Ishikawa (cell line): ENCODE results near the gene NCF2.

Experiments used
- CEBPB ChIP-seq: IDR thresholded peaks from 2 replicates; pipeline ENCODE4 v1.6.1; 2012
- CREB1 ChIP-seq: IDR thresholded peaks from 2 replicates; pipeline ENCODE4 v1.6.1; 2012; ENCODE audit warnings: low read depth
- EGR1 ChIP-seq: IDR thresholded peaks from 2 replicates; pipeline ENCODE4 v1.6.1; 2012
- EP300 ChIP-seq: IDR thresholded peaks from 2 replicates; pipeline ENCODE4 v1.6.1; 2012; ENCODE audit warnings: borderline replicate concordance
- FOXM1 ChIP-seq: IDR thresholded peaks from 2 replicates; pipeline ENCODE4 v1.6.1; 2012; ENCODE audit warnings: low read depth, borderline replicate concordance
- MAX ChIP-seq: IDR thresholded peaks from 2 replicates; pipeline ENCODE4 v1.6.1; 2012
- NFIC ChIP-seq: IDR thresholded peaks from 2 replicates; pipeline ENCODE4 v1.6.1; 2012
- RAD21 ChIP-seq: IDR thresholded peaks from 2 replicates; pipeline ENCODE4 v1.6.1; 2012; ENCODE audit warnings: low read depth
- REST ChIP-seq: IDR thresholded peaks from 2 replicates; pipeline ENCODE4 v1.6.1; 2012; ENCODE audit warnings: low read depth, mild to moderate bottlenecking
- TAF1 ChIP-seq: IDR thresholded peaks from 2 replicates; pipeline ENCODE4 v1.6.1; 2012; ENCODE audit warnings: low read depth, mild to moderate bottlenecking
- TCF12 ChIP-seq: IDR thresholded peaks from 2 replicates; pipeline ENCODE4 v1.6.1; 2012; ENCODE audit warnings: low read depth
- TEAD4 ChIP-seq: IDR thresholded peaks from 2 replicates; pipeline ENCODE4 v1.6.1; 2012
- USF1 ChIP-seq: IDR thresholded peaks from 2 replicates; pipeline ENCODE4 v1.6.1; 2012
- YY1 ChIP-seq: IDR thresholded peaks from 2 replicates; pipeline ENCODE4 v1.6.1; 2012; ENCODE audit warnings: low read depth
- ZBTB7A ChIP-seq: IDR thresholded peaks from 2 replicates; pipeline ENCODE4 v1.6.1; 2012; ENCODE audit warnings: low read depth

The NCF2 gene

GRCh38 chr1:183569801-183570200 is 20.5 kb downstream of the NCF2 start:
- TF ChIP-seq EGR1 (no peak), EP300 (no peak)

DNA sequence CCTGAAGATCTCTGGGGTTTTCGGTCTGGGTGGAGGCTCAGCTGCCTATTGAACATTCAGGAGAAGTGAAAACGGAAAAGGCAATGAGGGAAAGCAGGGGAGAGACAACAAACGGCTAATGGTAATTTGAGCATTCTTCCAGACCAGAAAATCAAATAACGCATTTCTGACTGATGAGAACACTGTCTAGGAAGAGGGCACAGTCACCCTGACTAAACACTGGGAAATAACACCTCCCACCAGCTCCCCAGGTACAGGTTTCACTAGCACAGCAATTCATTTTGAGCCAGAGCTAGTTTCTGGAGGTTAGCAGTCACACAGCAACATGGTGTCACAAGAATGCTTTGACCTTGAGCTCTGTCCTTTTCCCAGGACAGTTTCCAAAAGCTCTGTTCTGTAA is 21.1 kb downstream of the NCF2 start:
- TF ChIP-seq ZBTB7A (no peak), CEBPB (no peak), EGR1 (no peak), CREB1 (no peak), TCF12 (no peak), USF1 (no peak), REST (no peak), MAX (no peak), RAD21 (no peak), FOXM1 (no peak), NFIC (no peak), YY1 (no peak), TAF1 (no peak), TEAD4 (no peak), EP300 (no peak)

DNA sequence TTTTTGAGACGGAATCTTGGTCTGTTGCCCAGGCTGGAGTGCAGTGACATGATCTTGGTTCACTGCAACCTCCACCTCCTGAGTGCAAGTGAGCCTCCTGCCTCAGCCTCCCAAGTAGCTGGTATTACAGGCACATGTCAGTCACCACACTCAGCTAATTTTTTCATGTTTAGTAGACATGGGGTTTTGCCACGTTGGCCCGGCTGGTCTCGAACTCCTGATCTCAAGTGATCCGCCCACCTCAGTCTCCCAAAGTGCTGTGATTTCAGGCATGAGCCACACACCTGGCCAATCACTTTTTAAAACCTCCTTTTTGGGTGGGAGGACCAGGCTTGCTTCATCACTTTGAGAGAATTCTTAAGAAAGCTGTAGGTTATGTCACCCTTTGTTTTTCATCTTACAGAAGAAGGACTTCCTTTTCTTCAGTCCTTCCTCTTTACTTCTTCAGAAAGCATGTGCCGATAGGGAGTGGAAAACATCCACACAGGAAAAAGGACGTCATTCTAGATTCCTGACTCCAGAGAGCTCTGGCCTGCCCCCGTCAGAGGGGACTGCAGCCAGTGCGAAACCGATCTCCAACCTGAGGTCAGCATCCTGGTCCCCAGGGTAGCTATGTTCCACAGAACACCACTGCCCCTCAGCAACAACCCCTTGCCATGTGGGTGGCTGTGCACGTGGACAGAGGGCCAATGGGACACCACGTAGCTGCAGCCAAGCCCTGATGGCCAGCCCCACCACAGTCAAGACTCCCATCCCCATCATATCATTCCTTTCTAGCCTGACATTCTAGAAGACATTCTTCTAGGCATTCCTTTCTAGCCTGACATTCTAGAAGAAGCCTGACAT is 21.9 kb downstream of the NCF2 start:
- no peak for TF ChIP-seq YY1

- TF ChIP-seq YY1 (no peak), EP300 (no peak), TEAD4 (no peak), FOXM1 (no peak), NFIC (peak; percentile 65), USF1 (peak; percentile 85)
Observed at GRCh38 chr1:183567584-183567983, 22.7 kb downstream of the NCF2 start.

- TF ChIP-seq EGR1, result no peak
Observed at GRCh38 chr1:183566026-183566425, 24.2 kb downstream of the NCF2 start.

DNA sequence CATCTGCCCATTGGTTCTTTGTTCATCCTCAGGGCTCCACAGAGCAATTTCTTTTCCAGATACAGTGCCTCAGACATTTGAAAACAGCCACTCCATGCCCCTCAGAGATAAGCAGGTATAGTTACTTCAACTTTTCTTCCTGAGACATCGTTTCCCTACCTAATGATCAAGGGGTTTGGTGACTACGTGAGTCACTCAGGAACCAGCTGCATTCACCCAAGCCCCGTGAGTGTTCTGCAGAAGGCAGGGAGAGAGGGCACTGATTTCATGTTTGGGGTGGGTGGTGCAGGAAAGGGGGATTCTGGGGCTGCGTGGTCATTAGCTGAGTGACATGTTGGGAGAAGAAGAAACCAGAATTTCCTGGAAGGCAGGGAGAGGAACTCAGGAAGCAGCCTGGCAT is 25.0 kb downstream of the NCF2 start:
- TF ChIP-seq USF1 (no peak), CEBPB (no peak), TAF1 (no peak), RAD21 (no peak), FOXM1 (no peak)

DNA sequence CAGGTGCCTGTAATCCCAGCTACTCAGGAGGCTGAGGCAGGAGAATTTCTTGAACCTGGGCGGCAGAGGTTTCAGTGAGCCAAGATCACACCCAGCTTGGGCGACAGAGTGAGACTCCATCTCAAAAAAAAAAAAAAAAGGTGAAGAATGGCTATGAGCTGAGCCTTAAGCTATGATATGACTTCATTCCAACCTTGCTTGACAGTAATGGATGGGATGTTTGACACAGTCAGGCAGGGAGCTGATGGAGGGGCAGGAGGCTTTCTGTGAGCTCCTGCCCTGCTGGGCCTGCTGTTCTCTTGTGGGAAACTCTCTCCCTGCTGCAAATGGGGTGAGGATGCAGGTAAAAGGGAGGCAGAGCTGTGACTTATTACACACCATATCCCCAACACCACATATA is 27.6 kb downstream of the NCF2 start:
- TF ChIP-seq ZBTB7A (no peak), FOXM1 (no peak), CEBPB (no peak)

DNA sequence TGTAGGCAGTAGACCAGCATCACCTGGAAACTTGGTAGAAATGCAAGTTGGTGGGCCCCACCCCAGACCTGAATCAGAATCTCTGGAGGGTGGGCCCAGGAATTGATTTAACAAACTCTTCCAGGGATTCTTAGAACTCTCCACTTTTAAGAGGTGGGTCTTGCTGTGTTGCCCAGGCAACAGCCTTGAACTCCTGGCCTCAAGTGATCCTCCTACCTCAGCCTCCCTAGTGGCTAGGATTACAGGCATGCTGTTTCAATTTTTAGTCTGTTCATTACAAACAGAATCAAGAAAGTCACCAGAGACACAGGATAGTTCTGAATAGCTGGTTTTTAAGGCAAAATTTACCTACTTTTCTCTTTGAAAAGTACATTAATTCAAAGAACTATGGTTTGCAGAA is 31.2 kb downstream of the NCF2 start:
- TF ChIP-seq EP300 (no peak), CEBPB (no peak), RAD21 (no peak), MAX (no peak), REST (no peak), TAF1 (no peak), ZBTB7A (no peak), FOXM1 (no peak), NFIC (no peak), CREB1 (no peak), TCF12 (no peak)
